Measurements from ENCODE around the gene TOMM7.

GRCh38 chr7:22776964-22777363, 45.7 kb downstream of the TOMM7 start:
- TF ChIP-seq CTCF (IDR thresholded peaks at IDR 0.05; ENCODE audit: low read depth, low read length) = no peak
- TF ChIP-seq, protein P1, sequence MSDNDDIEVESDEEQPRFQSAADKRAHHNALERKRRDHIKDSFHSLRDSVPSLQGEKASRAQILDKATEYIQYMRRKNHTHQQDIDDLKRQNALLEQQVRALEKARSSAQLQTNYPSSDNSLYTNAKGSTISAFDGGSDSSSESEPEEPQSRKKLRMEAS (IDR thresholded peaks at IDR 0.05; ENCODE audit: low read depth, low read length) = no peak
